Measurements from ENCODE around the gene MIEF1.

MIEF1 gene

GRCh38 chr22:39492186-39492585 lies 9.9 kb upstream of the MIEF1 start:
- DNase-seq (ENCODE audit: low read depth in 1 of 2, low spot score in 1 of 2), result no peak
- H3K27me3 ChIP-seq (ENCODE audit: insufficient read depth, poor library complexity, severe bottlenecking), result no peaks in the 10 kb centered on the region
- no peak for TF ChIP-seq GABPA (IDR thresholded peaks at IDR 0.05; ENCODE audit: low read depth)
- no peak for TF ChIP-seq POLR2AphosphoS5 (IDR thresholded peaks at IDR 0.05; ENCODE audit: low read depth)
- TF ChIP-seq, protein P1, sequence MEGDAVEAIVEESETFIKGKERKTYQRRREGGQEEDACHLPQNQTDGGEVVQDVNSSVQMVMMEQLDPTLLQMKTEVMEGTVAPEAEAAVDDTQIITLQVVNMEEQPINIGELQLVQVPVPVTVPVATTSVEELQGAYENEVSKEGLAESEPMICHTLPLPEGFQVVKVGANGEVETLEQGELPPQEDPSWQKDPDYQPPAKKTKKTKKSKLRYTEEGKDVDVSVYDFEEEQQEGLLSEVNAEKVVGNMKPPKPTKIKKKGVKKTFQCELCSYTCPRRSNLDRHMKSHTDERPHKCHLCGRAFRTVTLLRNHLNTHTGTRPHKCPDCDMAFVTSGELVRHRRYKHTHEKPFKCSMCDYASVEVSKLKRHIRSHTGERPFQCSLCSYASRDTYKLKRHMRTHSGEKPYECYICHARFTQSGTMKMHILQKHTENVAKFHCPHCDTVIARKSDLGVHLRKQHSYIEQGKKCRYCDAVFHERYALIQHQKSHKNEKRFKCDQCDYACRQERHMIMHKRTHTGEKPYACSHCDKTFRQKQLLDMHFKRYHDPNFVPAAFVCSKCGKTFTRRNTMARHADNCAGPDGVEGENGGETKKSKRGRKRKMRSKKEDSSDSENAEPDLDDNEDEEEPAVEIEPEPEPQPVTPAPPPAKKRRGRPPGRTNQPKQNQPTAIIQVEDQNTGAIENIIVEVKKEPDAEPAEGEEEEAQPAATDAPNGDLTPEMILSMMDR (IDR thresholded peaks at IDR 0.05; ENCODE audit: insufficient read depth, low read length), result no peak
- no peak for TF ChIP-seq REST (IDR thresholded peaks at IDR 0.05; ENCODE audit: insufficient replicate concordance, low read depth)
- TF ChIP-seq SPI1 (IDR thresholded peaks at IDR 0.05; ENCODE audit: borderline replicate concordance, low read depth), result no peak
- no peak overlapping the region for H3K4me3 ChIP-seq (replicated peaks; ENCODE audit: insufficient read depth, low read length)
- H3K27ac ChIP-seq (replicated peaks), result no peak overlapping the region

DNA sequence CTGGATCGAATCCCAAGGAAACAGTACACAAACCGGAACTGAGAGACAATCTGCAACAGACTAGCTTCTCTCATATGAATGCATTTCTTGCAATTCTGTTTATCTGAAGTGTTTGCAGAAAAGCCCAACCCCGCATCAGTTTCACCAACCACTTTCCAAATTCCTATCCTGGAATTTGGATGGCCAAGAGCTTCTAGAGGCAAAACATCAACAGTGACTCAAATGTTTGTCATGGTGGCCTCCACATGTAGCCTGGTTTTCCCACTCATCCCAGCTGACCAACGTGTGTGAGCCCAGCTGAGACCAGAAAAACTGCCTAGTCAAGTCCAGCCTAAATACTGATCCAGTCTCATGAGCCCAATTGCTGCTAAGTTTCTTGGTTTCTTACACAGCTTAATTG lies 8.3 kb upstream of the MIEF1 start:
- no peak for DNase-seq (ENCODE audit: low read depth in 1 of 2, low spot score in 1 of 2)
- Histone ChIP-seq H3K4me3 (replicated peaks; ENCODE audit: insufficient read depth, low read length) (no peak overlapping the region), H3K27ac (replicated peaks) (no peak overlapping the region), H3K27me3 (ENCODE audit: insufficient read depth, poor library complexity, severe bottlenecking) (no peaks in the 10 kb centered on the region)
- no peak for TF ChIP-seq REST (IDR thresholded peaks at IDR 0.05; ENCODE audit: insufficient replicate concordance, low read depth)
- TF ChIP-seq GABPA (IDR thresholded peaks at IDR 0.05; ENCODE audit: low read depth), result no peak
- TF ChIP-seq POLR2AphosphoS5 (IDR thresholded peaks at IDR 0.05; ENCODE audit: low read depth), result no peak
- TF ChIP-seq, protein P1 (IDR thresholded peaks at IDR 0.05; ENCODE audit: insufficient read depth, low read length), result no peak
- no peak for TF ChIP-seq SPI1 (IDR thresholded peaks at IDR 0.05; ENCODE audit: borderline replicate concordance, low read depth)

DNA sequence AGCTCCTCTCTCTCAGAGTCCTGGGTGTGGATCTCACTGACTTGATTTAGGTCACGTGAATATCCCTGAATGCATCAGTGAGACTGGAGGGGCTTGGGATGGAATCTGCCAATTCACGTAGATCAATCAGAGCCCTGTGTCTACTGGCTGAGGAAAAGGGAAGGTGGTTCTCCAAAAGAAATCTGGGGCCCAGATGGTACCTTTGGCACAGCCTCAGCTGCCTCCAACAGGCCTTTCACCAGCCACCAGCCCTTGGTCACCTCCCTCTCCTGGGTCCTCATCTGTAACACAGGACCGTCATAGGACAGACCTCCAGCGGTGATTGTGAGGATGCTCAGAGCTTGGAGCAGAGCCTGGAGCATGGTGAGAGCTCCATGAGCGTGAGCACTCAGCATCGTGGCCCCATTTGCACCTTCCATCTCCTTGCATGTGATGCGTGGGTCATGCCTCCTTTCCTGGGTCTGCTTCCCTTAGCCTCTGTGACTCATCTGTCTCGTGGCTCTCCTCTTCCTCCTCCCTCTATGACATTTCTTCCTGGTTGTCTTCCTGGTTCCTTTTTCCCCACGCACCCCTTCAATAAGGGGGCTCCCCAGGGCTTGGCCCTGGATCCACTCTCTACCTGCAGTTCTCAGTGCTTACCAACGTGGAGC lies 7.5 kb upstream of the MIEF1 start:
- H3K27me3 ChIP-seq (ENCODE audit: insufficient read depth, poor library complexity, severe bottlenecking), result no peaks in the 10 kb centered on the region
- TF ChIP-seq, protein P1 (IDR thresholded peaks at IDR 0.05; ENCODE audit: insufficient read depth, low read length), result no peak
- no peak for TF ChIP-seq POLR2AphosphoS5 (IDR thresholded peaks at IDR 0.05; ENCODE audit: low read depth)
- no peak for TF ChIP-seq REST (IDR thresholded peaks at IDR 0.05; ENCODE audit: insufficient replicate concordance, low read depth)
- no peak for TF ChIP-seq SPI1 (IDR thresholded peaks at IDR 0.05; ENCODE audit: borderline replicate concordance, low read depth)
- no peak for TF ChIP-seq GABPA (IDR thresholded peaks at IDR 0.05; ENCODE audit: low read depth)
- peak; percentile 49 to 72 for DNase-seq (ENCODE audit: low read depth in 1 of 2, low spot score in 1 of 2)
- no peak overlapping the region for H3K4me3 ChIP-seq (replicated peaks; ENCODE audit: insufficient read depth, low read length)
- peak overlapping the region; percentile 48 for H3K27ac ChIP-seq (replicated peaks)

Data from HL-60 (cell line).